CD4-positive, alpha-beta T cell treated with Interleukin-10 for 1 hour (primary cell): ENCODE measurements around the gene ADCYAP1R1.

Source experiments
- DNase-seq: peaks from one replicate; pipeline ENCODE4 v3.0.0-alpha.2; 2020

Gene ADCYAP1R1

GRCh38 chr7:31092606-31093005 lies 40.5 kb downstream of the ADCYAP1R1 start:
- DNase-seq = no peak

GRCh38 chr7:31093282-31093681 lies 41.2 kb downstream of the ADCYAP1R1 start:
- no peak for DNase-seq

GRCh38 chr7:31094271-31094670 lies 42.2 kb downstream of the ADCYAP1R1 start:
- DNase-seq = no peak

- no peak for DNase-seq
These were observed 43.4 kb downstream of the ADCYAP1R1 start for GRCh38 chr7:31095286-31096197.

- DNase-seq = no peak
These were observed 44.2 kb downstream of the ADCYAP1R1 start for GRCh38 chr7:31096198-31096876.

- no peak for DNase-seq
These were observed 44.8 kb downstream of the ADCYAP1R1 start for GRCh38 chr7:31096877-31097258.

GRCh38 chr7:31098642-31099360 lies 46.7 kb downstream of the ADCYAP1R1 start:
- DNase-seq = no peak

GRCh38 chr7:31099451-31100444 lies 47.6 kb downstream of the ADCYAP1R1 start:
- no peak for DNase-seq

- no peak for DNase-seq
These were observed 48.3 kb downstream of the ADCYAP1R1 start for GRCh38 chr7:31100445-31100844.

- DNase-seq = no peak
These were observed 48.8 kb downstream of the ADCYAP1R1 start for GRCh38 chr7:31100871-31101270.

GRCh38 chr7:31101544-31101943 lies 49.4 kb downstream of the ADCYAP1R1 start:
- DNase-seq = no peak

- no peak for DNase-seq
These were observed 50.3 kb downstream of the ADCYAP1R1 start for GRCh38 chr7:31102151-31102972.

GRCh38 chr7:31102973-31103850 lies 51.1 kb downstream of the ADCYAP1R1 start:
- no peak for DNase-seq

- DNase-seq = no peak
These were observed 52.5 kb downstream of the ADCYAP1R1 start for GRCh38 chr7:31104361-31105255.

GRCh38 chr7:31105256-31105950 lies 53.3 kb downstream of the ADCYAP1R1 start:
- DNase-seq = no peak

GRCh38 chr7:31106303-31107105 lies 54.4 kb downstream of the ADCYAP1R1 start:
- DNase-seq = no peak
